GM23248 (cell line): ENCODE results near the gene AMPD1. TPM values are rescaled to one million over a fixed set of nuclear protein-coding genes. Genes with fewer than 3 reads are reported as not detected.

Source experiments
- DNase-seq: peaks from one replicate; pipeline ENCODE4 v3.0.0-alpha.2; 2015
- H2AFZ ChIP-seq: fragments of 200-600 bp; sonication (generic); 2 replicates; pipeline ENCODE4 v1.6.1; 2016; ENCODE audit warnings: antibody characterized with exemption
- H3F3A ChIP-seq: fragments of 200-600 bp; sonication (generic); 2 replicates; pipeline ENCODE4 v1.6.1; 2016; ENCODE audit warnings: mild to moderate bottlenecking, antibody characterized with exemption, mixed run types; ENCODE audit not compliant: insufficient read depth
- H3K27ac ChIP-seq: fragments of 200-600 bp; sonication (generic); 2 replicates; pipeline ENCODE4 v1.5.1; 2016; ENCODE audit warnings: mild to moderate bottlenecking
- H3K27me3 ChIP-seq: fragments of 200-600 bp; sonication (generic); replicated peaks from 2 replicates; pipeline ENCODE4 v1.6.1; 2016; ENCODE audit warnings: mild to moderate bottlenecking; ENCODE audit not compliant: insufficient read depth
- H3K36me3 ChIP-seq: fragments of 200-600 bp; sonication (generic); 2 replicates; pipeline ENCODE4 v1.6.1; 2016; ENCODE audit warnings: low read depth, mild to moderate bottlenecking
- H3K4me1 ChIP-seq: fragments of 200-600 bp; sonication (generic); 2 replicates; pipeline ENCODE4 v1.6.1; 2016; ENCODE audit warnings: mild to moderate bottlenecking; ENCODE audit not compliant: insufficient read depth
- H3K4me2 ChIP-seq: fragments of 200-600 bp; sonication (generic); one replicate; pipeline ENCODE4 v1.6.1; 2016; ENCODE audit warnings: mild to moderate bottlenecking; ENCODE audit not compliant: unreplicated experiment
- H3K4me3 ChIP-seq: fragments of 200-600 bp; sonication (generic); 2 replicates; pipeline ENCODE4 v1.5.1; 2016; ENCODE audit warnings: mild to moderate bottlenecking
- H3K79me2 ChIP-seq: fragments of 200-600 bp; sonication (generic); 2 replicates; pipeline ENCODE4 v1.6.1; 2016; ENCODE audit warnings: mild to moderate bottlenecking; ENCODE audit not compliant: insufficient read depth
- H3K9ac ChIP-seq: fragments of 200-600 bp; sonication (generic); 2 replicates; pipeline ENCODE4 v1.6.1; 2016; ENCODE audit warnings: mild to moderate bottlenecking
- H3K9me2 ChIP-seq: fragments of 200-600 bp; sonication (generic); 2 replicates; pipeline ENCODE4 v1.6.1; 2016; ENCODE audit warnings: mixed run types, mild to moderate bottlenecking, moderate library complexity; ENCODE audit not compliant: insufficient read depth
- H3K9me3 ChIP-seq: fragments of 200-600 bp; sonication (generic); one replicate; pipeline ENCODE4 v1.6.1; 2017; ENCODE audit warnings: low read depth
- H4K20me1 ChIP-seq: fragments of 200-600 bp; sonication (generic); 2 replicates; pipeline ENCODE4 v1.6.0; 2016; ENCODE audit not compliant: insufficient read depth
- EZH2 ChIP-seq: fragments of 200-600 bp; sonication (generic); IDR thresholded peaks from 2 replicates; pipeline ENCODE4 v1.6.1; 2018; ENCODE audit warnings: antibody characterized with exemption, mild to moderate bottlenecking; ENCODE audit not compliant: insufficient read depth, poor library complexity, severe bottlenecking
- EZH2phosphoT487 ChIP-seq: fragments of 200-600 bp; sonication (generic); IDR thresholded peaks from 2 replicates; pipeline ENCODE4 v1.6.1; 2018; ENCODE audit warnings: antibody characterized with exemption, moderate library complexity, mild to moderate bottlenecking, low read depth; ENCODE audit not compliant: insufficient read depth
- WGBS, 2 experiments: methylation state at CpG; one replicate each; pipeline ENCODE4 v1.1.6; 2015 to 2017; ENCODE audit warnings: low lambda C conversion rate in 2 of 2, low coverage in 1 of 2; ENCODE audit errors: missing lambda C conversion rate in 2 of 2; 5-methylcytosine and 5-hydroxymethylcytosine counted together
- in situ Hi-C: fragments of 300-500 bp; cut with MboI; formaldehyde crosslinking; loops from 2 replicates; pipeline ENCODE4 v1.15.0; 2020
- polyA plus RNA-seq: library from polyadenylated mRNA; unstranded; fragments of >200 nt; fragmentation: Nextera tagmentation; extraction: Ambion mirVana; gene quantifications from 2 replicates; pipeline ENCODE4 v1.2.1, GENCODE V29; 2016
- total RNA-seq: library from RNA; depleted of rRNA; stranded (reverse); fragments of >200 nt; shearing (Covaris generic); gene quantifications from 2 replicates; pipeline ENCODE4 v1.2.3, GENCODE V29; 2014

AMPD1 gene
- total and polyA plus RNA-seq, 2 experiments from 2014 or later = not detected

GRCh38 chr1:114723457-114723856, 28.1 kb upstream of the AMPD1 start:
- peaks cover 89% of the 10 kb centered on the region for H3K36me3 ChIP-seq
- no peaks in the 10 kb centered on the region for H3K4me1 ChIP-seq
- H3K4me3 ChIP-seq = no peak overlapping the region
- 3 to 4% methylated on average over 1 of the region's 1 CpG for WGBS, 2 experiments
- H3K4me2 ChIP-seq = no peak overlapping the region
- H3K27ac ChIP-seq = peak overlapping the region; percentile 7; the same call in 1 of the 2 replicates
- H3F3A ChIP-seq = peaks cover 76% of the 10 kb centered on the region
- peaks cover 73% of the 10 kb centered on the region for H3K79me2 ChIP-seq
- TF ChIP-seq EZH2 (no peak), EZH2phosphoT487 (no peak)
- DNase-seq = no peak
- no peaks in the 10 kb centered on the region for H3K9me3 ChIP-seq
- no peak overlapping the region for H3K9ac ChIP-seq
- H2AFZ ChIP-seq = no peak overlapping the region
- no peaks in the 10 kb centered on the region for H3K27me3 ChIP-seq
- in situ Hi-C loops = no loop called here
- no peaks in the 10 kb centered on the region for H3K9me2 ChIP-seq
- H4K20me1 ChIP-seq = no peaks in the 10 kb centered on the region

GRCh38 chr1:114720492-114720891, 25.1 kb upstream of the AMPD1 start:
- in situ Hi-C loops = no loop called here
- TF ChIP-seq EZH2 = no peak
- TF ChIP-seq EZH2phosphoT487 = no peak
- Histone ChIP-seq H3K4me3 (no peak overlapping the region), H3K4me2 (no peak overlapping the region), H3K9ac (no peak overlapping the region), H4K20me1 (no peaks in the 10 kb centered on the region), H3F3A (peaks cover 81% of the 10 kb centered on the region), H3K9me2 (no peaks in the 10 kb centered on the region), H3K4me1 (peaks cover 7% of the 10 kb centered on the region), H3K9me3 (no peaks in the 10 kb centered on the region), H3K27ac (no peak overlapping the region), H3K27me3 (no peaks in the 10 kb centered on the region), H3K79me2 (peaks cover 55% of the 10 kb centered on the region), H2AFZ (no peak overlapping the region), H3K36me3 (peaks cover 82% of the 10 kb centered on the region)
- 94 to 96% methylated on average over 4 of the region's 4 CpGs for WGBS, 2 experiments
- no peak for DNase-seq

- WGBS, 2 experiments = 89 to 97% methylated on average over 3 of the region's 3 CpGs
- in situ Hi-C loops = no loop called here
- H3K36me3 ChIP-seq = peaks cover 71% of the 10 kb centered on the region
- no peaks in the 10 kb centered on the region for H3K27me3 ChIP-seq
- no peak overlapping the region for H3K9ac ChIP-seq
- TF ChIP-seq EZH2phosphoT487 (no peak), EZH2 (no peak)
- peaks cover 55% of the 10 kb centered on the region for H3K79me2 ChIP-seq
- H3K9me2 ChIP-seq = no peaks in the 10 kb centered on the region
- DNase-seq = peak; percentile 33
- no peaks in the 10 kb centered on the region for H4K20me1 ChIP-seq
- peak overlapping the region; percentile 33; the same call in 1 of the 2 replicates for H3K27ac ChIP-seq
- H2AFZ ChIP-seq = no peak overlapping the region
- no peak overlapping the region for H3K4me2 ChIP-seq
- H3K4me3 ChIP-seq = no peak overlapping the region
- H3K9me3 ChIP-seq = no peaks in the 10 kb centered on the region
- H3F3A ChIP-seq = peaks cover 71% of the 10 kb centered on the region
- H3K4me1 ChIP-seq = peaks cover 18% of the 10 kb centered on the region
Measured at GRCh38 chr1:114719424-114719787, 24.1 kb upstream of the AMPD1 start.

GRCh38 chr1:114718661-114719423, 23.5 kb upstream of the AMPD1 start:
- Histone ChIP-seq H3K79me2 (peaks cover 55% of the 10 kb centered on the region), H3K9me2 (no peaks in the 10 kb centered on the region), H3F3A (peaks cover 65% of the 10 kb centered on the region), H3K36me3 (peaks cover 70% of the 10 kb centered on the region), H2AFZ (no peak overlapping the region), H3K4me3 (no peak overlapping the region), H3K9me3 (no peaks in the 10 kb centered on the region), H3K27me3 (no peaks in the 10 kb centered on the region), H3K27ac (peak overlapping the region; percentile 33), H3K4me2 (no peak overlapping the region), H3K4me1 (peaks cover 23% of the 10 kb centered on the region), H4K20me1 (no peaks in the 10 kb centered on the region), H3K9ac (no peak overlapping the region)
- in situ Hi-C loops = no loop called here
- 81 to 86% methylated on average over 11 of the region's 11 CpGs for WGBS, 2 experiments
- DNase-seq = peak; percentile 57
- TF ChIP-seq EZH2phosphoT487 (no peak), EZH2 (no peak)
